GM12878 (cell line): ENCODE data around the gene PROM1. TPM values are rescaled to one million over a fixed set of nuclear protein-coding genes. Genes with fewer than 3 reads are reported as not detected.

Experiments used
- ATAC-seq: fragments of 200-7000 bp; cut with Tn5 transposase; 3 replicates; pipeline ENCODE4 v1.9.1; 2020; ENCODE audit warnings: mild to moderate bottlenecking, moderate library complexity
- BruUV-seq: library from RNA; stranded (reverse); fragments of 400-500 nt; replicated peaks from 2 replicates; lab custom pipeline; 2021; lab: Mats Ljungman, UMichigan
- CTCF ChIA-PET: fragments of 300-600 bp; sonication (Branson Sonifier 250); formaldehyde crosslinking; extraction: SDS; loops from one replicate; lab custom pipeline; 2021; ENCODE audit warnings: inconsistent platforms; lab: Yijun Ruan, JAX
- POLR2A ChIA-PET: fragments of 350-600 bp; formaldehyde crosslinking; extraction: SDS; loops from one replicate; lab custom pipeline; 2021; ENCODE audit warnings: inconsistent platforms; lab: Charles Lee
- RAD21 ChIA-PET: fragments of 300-600 bp; sonication (Branson Sonifier 250); formaldehyde crosslinking; loops from one replicate; lab custom pipeline; 2023; ENCODE audit warnings: antibody characterized with exemption; ENCODE audit not compliant: unreplicated experiment; lab: Charles Lee
- SMC1A ChIA-PET: fragments of 300-600 bp; sonication (Branson Sonifier 250); formaldehyde crosslinking; loops from one replicate; lab custom pipeline; 2023; ENCODE audit not compliant: unreplicated experiment, uncharacterized antibody; lab: Charles Lee
- DNase-seq: peaks from one replicate; pipeline ENCODE4 v3.0.0-alpha.2; 2011; ENCODE audit warnings: low read depth, low spot score
- FAIRE-seq: peaks from 3 replicates; lab custom pipeline; 2011; peaks lifted over from hg19 to GRCh38; lab: Jason Lieb, UNC
- H2AFZ ChIP-seq: 2 replicates; pipeline ENCODE4 v1.6.0; 2011; ENCODE audit warnings: low read depth, low read length, control low read depth; ENCODE audit not compliant: control insufficient read depth
- H3K27ac ChIP-seq: 2 replicates; pipeline ENCODE4 v1.5.1; 2011; ENCODE audit warnings: control low read depth; ENCODE audit not compliant: control insufficient read depth, insufficient read depth
- H3K27me3 ChIP-seq, 2 experiments: replicated peaks in 1 of 2; 2 replicates each; pipeline versions ENCODE4 v1.6.0 to v1.6.1; 2011; ENCODE audit warnings: low read length in 1 of 2; ENCODE audit not compliant: control insufficient read depth in 2 of 2, insufficient read depth in 2 of 2
- H3K36me3 ChIP-seq, 2 experiments: 2 replicates each; pipeline ENCODE4 v1.5.1; 2011; ENCODE audit warnings: low read length in 1 of 2; ENCODE audit not compliant: control insufficient read depth in 2 of 2, insufficient read depth in 2 of 2
- H3K4me1 ChIP-seq: 2 replicates; pipeline ENCODE4 v1.6.1; 2011; ENCODE audit warnings: mild to moderate bottlenecking, low read length, moderate library complexity, mixed read lengths; ENCODE audit not compliant: control insufficient read depth, insufficient read depth
- H3K4me2 ChIP-seq: 2 replicates; pipeline ENCODE4 v1.6.0; 2011; ENCODE audit warnings: control low read depth; ENCODE audit not compliant: control insufficient read depth, insufficient read depth
- H3K4me3 ChIP-seq: fragments of 200-600 bp; sonication (generic); 2 replicates; pipeline ENCODE4 v1.5.1; 2016
- H3K79me2 ChIP-seq: 2 replicates; pipeline ENCODE4 v1.6.0; 2011; ENCODE audit warnings: low read length; ENCODE audit not compliant: control insufficient read depth, insufficient read depth
- H3K9ac ChIP-seq: 2 replicates; pipeline ENCODE4 v1.8.0; 2011; ENCODE audit warnings: low read length, control low read depth, mixed read lengths; ENCODE audit not compliant: control insufficient read depth, insufficient read depth
- H3K9me3 ChIP-seq: replicated peaks from 3 replicates; pipeline ENCODE4 v1.5.1; 2011; ENCODE audit warnings: mild to moderate bottlenecking, low read length; ENCODE audit not compliant: control insufficient read depth, insufficient read depth
- H4K20me1 ChIP-seq: 2 replicates; pipeline ENCODE4 v1.6.0; 2011; ENCODE audit not compliant: control insufficient read depth, insufficient read depth
- BRCA1 ChIP-seq: IDR thresholded peaks from 2 replicates; pipeline ENCODE4 v1.6.1; 2011; ENCODE audit warnings: low read depth, low read length, improper control_type of control experiment
- E2F4 ChIP-seq: IDR thresholded peaks from 2 replicates; pipeline ENCODE4 v1.6.1; 2012; ENCODE audit warnings: low read depth, low read length, improper control_type of control experiment
- EP300 ChIP-seq, 2 experiments: fragments of 150-350 bp in 1 of 2; IDR thresholded peaks; 2 replicates each; pipeline ENCODE4 v1.6.1; 2011 to 2012; ENCODE audit warnings: low read depth in 2 of 2, low read length in 2 of 2, borderline replicate concordance in 1 of 2, improper control_type of control experiment in 1 of 2, inconsistent platforms in 1 of 2; ENCODE audit not compliant: control insufficient read depth in 1 of 2
- ESRRA ChIP-seq: IDR thresholded peaks from 2 replicates; pipeline ENCODE4 v1.6.1; 2012; ENCODE audit warnings: mild to moderate bottlenecking, low read length, improper control_type of control experiment
- EZH2 ChIP-seq: IDR thresholded peaks from 2 replicates; pipeline ENCODE4 v1.6.1; 2012; ENCODE audit warnings: low read depth, mild to moderate bottlenecking, control low read depth, inconsistent platforms, low read length, borderline replicate concordance; ENCODE audit not compliant: control insufficient read depth
- IKZF2 ChIP-seq, 2 experiments: fragments of 450-650 bp; IDR thresholded peaks; 2 replicates each; pipeline ENCODE4 v1.6.1; 2017; ENCODE audit warnings: mild to moderate bottlenecking in 2 of 2, moderate library complexity in 2 of 2
- POLR2AphosphoS5 ChIP-seq: IDR thresholded peaks from 2 replicates; pipeline ENCODE4 v1.6.1; 2011; ENCODE audit warnings: mild to moderate bottlenecking, low read length, inconsistent platforms
- RAD21 ChIP-seq: IDR thresholded peaks from 2 replicates; pipeline ENCODE4 v1.6.1; 2011; ENCODE audit warnings: mild to moderate bottlenecking, low read depth, low read length, moderate library complexity; ENCODE audit not compliant: insufficient read depth
- SREBF2 ChIP-seq: IDR thresholded peaks from 2 replicates; pipeline ENCODE4 v1.6.1; 2012; ENCODE audit warnings: mild to moderate bottlenecking, low read length
- WGBS: methylation state at CpG from one replicate; pipeline ENCODE4 v1.1.6; 2016; ENCODE audit warnings: low lambda C conversion rate; ENCODE audit not compliant: insufficient replicate concordance, insufficient coverage; ENCODE audit errors: missing lambda C conversion rate; 5-methylcytosine and 5-hydroxymethylcytosine counted together
- in situ Hi-C: fragments of 300-500 bp; cut with MboI; formaldehyde crosslinking; loops from 9 replicates; pipeline ENCODE4 v1.14.3; 2018; ENCODE audit warnings: mixed read lengths
- intact Hi-C: fragments of 100-400 bp; cut with micrococcal nuclease; formaldehyde crosslinking; loops from one replicate; pipeline ENCODE4 v1.14.2; 2022; ENCODE audit not compliant: unreplicated experiment
- polyA plus RNA-seq, 11 experiments: library from polyadenylated mRNA; depleted of rRNA in 4 of 11; unstranded in 6 of 11; stranded (reverse) in 5 of 11; fragments of >200 nt; fragmentation: Nextera tagmentation in 4 of 11; fragmentation: Illumina TruSeq in 1 of 11; extraction: Ambion mirVana in 4 of 11; extraction: Trizol in 1 of 11; gene quantifications; 1 replicate in 1 of 11; 2 replicates in 10 of 11; pipeline versions ENCODE4 v1.2.1 to v1.2.3, GENCODE V29; 2011 to 2016; ENCODE audit warnings: inconsistent platforms in 2 of 11, missing spikeins in 2 of 11, low read depth in 1 of 11
- total RNA-seq, 4 experiments: library from RNA; depleted of rRNA in 3 of 4; stranded (reverse); fragments of >200 nt in 3 of 4; fragmentation: Illumina TruSeq in 1 of 4; extraction: Trizol in 1 of 4; gene quantifications; 2 replicates each; pipeline versions ENCODE4 v1.2.1 to v1.2.3, GENCODE V29; 2013 to 2021
- TF ChIP-seq, protein P1 (sequence below): fragments of 450-650 bp; conservative IDR thresholded peaks from 2 replicates; pipeline ENCODE4 v1.6.1; 2017; ENCODE audit warnings: mild to moderate bottlenecking, moderate library complexity
- TF ChIP-seq, protein P2 (sequence below): IDR thresholded peaks from 2 replicates; pipeline ENCODE4 v1.6.1; 2012; ENCODE audit warnings: low read depth, low read length, improper control_type of control experiment
- TF ChIP-seq, protein P3 (sequence below): fragments of 450-650 bp; IDR thresholded peaks from 2 replicates; pipeline ENCODE4 v1.6.1; 2014; ENCODE audit warnings: mild to moderate bottlenecking

Gene PROM1
- total and polyA plus RNA-seq, 10 of the 15 experiments (the other 5 are each of a cell fraction or from before 2014, with no cell fraction given), result 0.08 to 0.31 (median 0.18) TPM; not detected in 7

GRCh38 chr4:16034010-16034748 is 49.6 kb downstream of the PROM1 start (continued):
- TF ChIP-seq, protein P1, sequence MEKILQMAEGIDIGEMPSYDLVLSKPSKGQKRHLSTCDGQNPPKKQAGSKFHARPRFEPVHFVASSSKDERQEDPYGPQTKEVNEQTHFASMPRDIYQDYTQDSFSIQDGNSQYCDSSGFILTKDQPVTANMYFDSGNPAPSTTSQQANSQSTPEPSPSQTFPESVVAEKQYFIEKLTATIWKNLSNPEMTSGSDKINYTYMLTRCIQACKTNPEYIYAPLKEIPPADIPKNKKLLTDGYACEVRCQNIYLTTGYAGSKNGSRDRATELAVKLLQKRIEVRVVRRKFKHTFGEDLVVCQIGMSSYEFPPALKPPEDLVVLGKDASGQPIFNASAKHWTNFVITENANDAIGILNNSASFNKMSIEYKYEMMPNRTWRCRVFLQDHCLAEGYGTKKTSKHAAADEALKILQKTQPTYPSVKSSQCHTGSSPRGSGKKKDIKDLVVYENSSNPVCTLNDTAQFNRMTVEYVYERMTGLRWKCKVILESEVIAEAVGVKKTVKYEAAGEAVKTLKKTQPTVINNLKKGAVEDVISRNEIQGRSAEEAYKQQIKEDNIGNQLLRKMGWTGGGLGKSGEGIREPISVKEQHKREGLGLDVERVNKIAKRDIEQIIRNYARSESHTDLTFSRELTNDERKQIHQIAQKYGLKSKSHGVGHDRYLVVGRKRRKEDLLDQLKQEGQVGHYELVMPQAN, result no peak
- TF ChIP-seq EP300 (IDR thresholded peaks at IDR 0.05; ENCODE audit: borderline replicate concordance in 1 of 2, control insufficient read depth in 1 of 2, low read depth in 2 of 2, low read length in 2 of 2), result no peak
- no peak for TF ChIP-seq SREBF2
- TF ChIP-seq POLR2AphosphoS5, result no peak

- ATAC-seq (no peak), FAIRE-seq (no peak)
- POLR2A ChIA-PET, result no interaction called here
- intact Hi-C loops, result no loop called here
- H4K20me1 ChIP-seq, result no peaks in the 10 kb centered on the region
- TF ChIP-seq IKZF2 (IDR thresholded peaks at IDR 0.05), result no peak
- no peak for TF ChIP-seq ESRRA
- TF ChIP-seq E2F4, result no peak
- TF ChIP-seq BRCA1, result no peak
- TF ChIP-seq, protein P2, sequence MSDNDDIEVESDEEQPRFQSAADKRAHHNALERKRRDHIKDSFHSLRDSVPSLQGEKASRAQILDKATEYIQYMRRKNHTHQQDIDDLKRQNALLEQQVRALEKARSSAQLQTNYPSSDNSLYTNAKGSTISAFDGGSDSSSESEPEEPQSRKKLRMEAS, result no peak
- no peak for TF ChIP-seq EZH2
- TF ChIP-seq RAD21, result no peak
- TF ChIP-seq, protein P3, sequence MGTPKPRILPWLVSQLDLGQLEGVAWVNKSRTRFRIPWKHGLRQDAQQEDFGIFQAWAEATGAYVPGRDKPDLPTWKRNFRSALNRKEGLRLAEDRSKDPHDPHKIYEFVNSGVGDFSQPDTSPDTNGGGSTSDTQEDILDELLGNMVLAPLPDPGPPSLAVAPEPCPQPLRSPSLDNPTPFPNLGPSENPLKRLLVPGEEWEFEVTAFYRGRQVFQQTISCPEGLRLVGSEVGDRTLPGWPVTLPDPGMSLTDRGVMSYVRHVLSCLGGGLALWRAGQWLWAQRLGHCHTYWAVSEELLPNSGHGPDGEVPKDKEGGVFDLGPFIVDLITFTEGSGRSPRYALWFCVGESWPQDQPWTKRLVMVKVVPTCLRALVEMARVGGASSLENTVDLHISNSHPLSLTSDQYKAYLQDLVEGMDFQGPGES, result no peak
- TF ChIP-seq, all 136 proteins: peak for 0
- H3K27ac ChIP-seq, result no peak overlapping the region
- in situ Hi-C loops, result loop anchor here (10.0 kb wide), 1 partner anchor 412 kb away; no protein-coding TSS in a partner anchor
- no peaks in the 10 kb centered on the region for H3K79me2 ChIP-seq
- no peak overlapping the region for H2AFZ ChIP-seq
- BruUV-seq, result no TSS peak
- no peaks in the 10 kb centered on the region for H3K9me3 ChIP-seq
- peaks cover 1 to 2% of the 10 kb centered on the region in 2 experiments; a peak in 2 of 4 replicates for H3K27me3 ChIP-seq
- no peaks in the 10 kb centered on the region for H3K4me1 ChIP-seq
- no peak overlapping the region for H3K9ac ChIP-seq
- ChIA-PET SMC1A (interaction anchor here (0.9 to 1.0 kb wide), 3 partner anchors 14 to 232 kb away, joined by 3 read pairs; no protein-coding TSS in a partner anchor), CTCF (interaction anchor here (6.0 kb wide), 1 partner anchor 234 kb away, joined by 53 read pairs; no protein-coding TSS in a partner anchor), RAD21 (no interaction called here)
- DNase-seq, result no peak
- no peaks in the 10 kb centered on the region for H3K36me3 ChIP-seq
- 33% methylated on average over 7 of the region's 7 CpGs for WGBS
- H3K4me3 ChIP-seq, result no peak overlapping the region
- no peak overlapping the region for H3K4me2 ChIP-seq
Observed at GRCh38 chr4:16032396-16032770, 51.4 kb downstream of the PROM1 start.
